GM19328 (cell line): ENCODE data around the gene GLS.
A peak's percentile ranks its signal among the peaks of the same experiment; 100 is the strongest.
"Not testable (repeated sequence)": the region's sequence is repeated elsewhere in the genome, so short reads cannot be mapped to it uniquely, and the experiment has no call there.

ENCODE experiments used
- ATAC-seq: cut with Tn5 transposase; IDR thresholded peaks from one replicate; pipeline ENCODE4 v1.9.1; 2021; ENCODE audit warnings: mild to moderate bottlenecking, moderate library complexity; ENCODE audit not compliant: unreplicated experiment

Gene GLS

GRCh38 chr2:190880378-190881083 is at the start of gene GLS:
GLS (plus strand) TSS chr2:190880821; CDS start chr2:190881085, 264 bp downstream.
- ATAC-seq = peak; percentile 70

GRCh38 chr2:190831941-190832340 is 48.7 kb upstream of the GLS start:
- no peak for ATAC-seq

- ATAC-seq = no peak
Measured at GRCh38 chr2:190834890-190835208, 45.8 kb upstream of the GLS start.

- no peak for ATAC-seq
Measured at GRCh38 chr2:190835303-190835930, 45.2 kb upstream of the GLS start.

GRCh38 chr2:190836767-190837166 is 43.9 kb upstream of the GLS start:
- no peak for ATAC-seq

GRCh38 chr2:190837420-190837819 is 43.2 kb upstream of the GLS start:
- no peak for ATAC-seq

- no peak for ATAC-seq
Measured at GRCh38 chr2:190837952-190838361, 42.7 kb upstream of the GLS start.

- no peak for ATAC-seq
Measured at GRCh38 chr2:190838492-190838910, 42.1 kb upstream of the GLS start.

- no peak for ATAC-seq
Measured at GRCh38 chr2:190840569-190841172, 40.0 kb upstream of the GLS start.

- no peak for ATAC-seq
Measured at GRCh38 chr2:190841707-190842505, 38.7 kb upstream of the GLS start.

- no peak for ATAC-seq
Measured at GRCh38 chr2:190842606-190843104, 38.0 kb upstream of the GLS start.

- peak; percentile 81 for ATAC-seq
Measured at GRCh38 chr2:190843890-190844699, 36.5 kb upstream of the GLS start.

GRCh38 chr2:190844700-190845401 is 35.8 kb upstream of the GLS start:
- ATAC-seq = no peak

GRCh38 chr2:190846746-190847145 is 33.9 kb upstream of the GLS start:
- no peak for ATAC-seq

GRCh38 chr2:190847504-190848081 is 33.0 kb upstream of the GLS start:
- ATAC-seq = no peak

- no peak for ATAC-seq
Measured at GRCh38 chr2:190849774-190850173, 30.8 kb upstream of the GLS start.

GRCh38 chr2:190853022-190853421 is 27.6 kb upstream of the GLS start:
- not testable (repeated sequence) for ATAC-seq

- no peak for ATAC-seq
Measured at GRCh38 chr2:190853531-190854383, 26.9 kb upstream of the GLS start.

GRCh38 chr2:190854726-190855125 is 25.9 kb upstream of the GLS start:
- no peak for ATAC-seq
